HG03575 (cell line): ENCODE data around the gene RGS7BP.

Source experiments
- ATAC-seq: cut with Tn5 transposase; IDR thresholded peaks from one replicate; pipeline ENCODE4 v1.9.1; 2021; ENCODE audit not compliant: unreplicated experiment, insufficient number of reproducible peaks, low FRiP score; ENCODE audit errors: extremely low read depth

RGS7BP gene

DNA sequence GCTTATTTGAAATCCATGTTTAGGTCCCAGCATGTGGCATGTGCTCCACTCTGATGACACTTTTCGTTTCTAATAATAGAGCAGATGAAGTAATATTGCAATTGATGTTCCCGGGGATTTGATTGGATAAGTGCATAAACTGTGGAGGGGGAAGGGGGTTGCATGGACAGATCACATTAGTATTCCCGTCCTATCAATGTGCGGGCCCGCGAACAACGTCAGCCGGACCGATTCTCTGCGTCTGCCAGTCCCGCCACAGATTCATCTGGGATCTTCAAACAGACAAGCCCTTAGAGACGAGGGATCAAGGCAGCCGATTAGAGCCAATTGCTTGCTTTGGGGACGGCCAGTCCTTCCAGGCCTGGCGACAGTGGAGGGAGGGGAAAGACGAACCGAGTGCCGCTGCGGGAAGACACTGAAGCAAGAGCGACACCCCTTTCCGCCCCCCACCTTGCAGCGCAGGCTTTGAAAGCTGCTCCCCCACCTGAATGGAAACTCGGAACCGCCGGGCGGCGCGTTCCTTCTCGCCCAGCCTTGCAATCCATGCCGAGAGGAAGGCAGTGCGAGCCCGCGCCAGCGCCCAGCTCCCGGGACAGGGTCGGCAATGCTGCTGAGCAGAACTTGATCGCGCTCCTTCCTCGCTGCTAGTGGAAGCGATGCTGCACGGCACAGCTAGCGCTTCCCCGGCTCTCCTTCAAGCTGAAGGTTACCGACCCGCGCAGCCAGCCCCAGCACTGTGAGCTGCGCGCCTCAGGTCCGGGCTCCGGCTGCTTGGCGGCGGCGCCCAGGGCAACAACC, at the start of gene RGS7BP:
Gene RGS7BP (plus strand): TSS at position 247 of the 798 bp plus-strand sequence. CDS start 610 bp downstream, outside the sequence.
- no peak for ATAC-seq

DNA sequence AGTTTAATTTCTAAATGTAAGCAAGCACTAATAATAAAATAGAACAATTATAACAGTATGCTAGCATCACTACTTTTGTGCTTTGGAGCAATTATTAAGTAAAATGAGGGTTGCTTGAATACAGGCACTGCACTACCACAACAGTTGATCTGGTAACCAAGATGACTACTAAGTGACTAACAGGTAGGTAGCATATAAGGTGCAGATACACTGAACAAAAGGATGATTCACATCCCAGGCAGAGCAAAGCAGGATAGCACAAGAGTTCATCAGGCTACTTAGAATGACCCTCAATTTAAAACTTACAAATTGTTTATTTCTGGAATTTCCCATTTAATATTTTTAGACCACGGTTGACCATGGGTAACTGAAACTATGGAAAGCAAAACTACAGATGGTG, 48.0 kb upstream of the RGS7BP start:
- ATAC-seq, result no peak

DNA sequence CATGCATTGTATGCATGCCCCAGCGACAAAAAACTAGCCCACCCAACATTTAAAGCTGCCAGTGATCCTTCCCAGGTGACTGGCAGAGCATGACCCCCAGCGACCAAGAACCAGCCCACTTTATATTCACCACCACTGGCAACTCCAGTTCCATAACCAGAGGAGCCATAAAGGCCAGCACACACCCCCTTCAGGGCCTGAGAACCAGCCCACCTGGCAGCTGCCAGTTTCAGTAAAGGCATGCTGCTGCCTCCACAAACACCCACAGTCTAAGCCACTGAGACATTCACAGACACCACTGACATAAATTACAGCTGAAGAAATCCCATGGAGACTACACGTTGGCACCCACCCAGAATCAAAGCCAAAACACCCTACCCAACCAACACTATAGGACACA, 46.9 kb upstream of the RGS7BP start:
- ATAC-seq, result no peak

DNA sequence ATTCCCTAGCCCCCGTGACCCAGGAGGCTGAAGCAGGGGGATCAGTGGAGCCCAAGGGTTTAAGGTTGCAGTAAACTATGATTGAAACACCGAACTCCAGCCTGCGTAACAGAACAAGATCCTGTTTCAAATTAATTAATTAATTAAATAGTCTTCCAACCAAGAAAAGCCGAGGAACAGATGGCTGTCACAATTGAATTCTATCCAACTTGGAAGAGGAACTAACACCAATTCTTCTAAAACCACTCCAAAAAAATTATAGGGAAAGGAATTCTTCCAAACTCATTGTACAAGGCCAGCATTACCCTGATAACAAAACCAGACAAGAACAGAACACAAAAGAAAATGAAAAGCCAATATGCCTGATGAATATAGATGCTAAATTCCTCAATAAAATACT, 43.4 kb upstream of the RGS7BP start:
- ATAC-seq, result no peak

DNA sequence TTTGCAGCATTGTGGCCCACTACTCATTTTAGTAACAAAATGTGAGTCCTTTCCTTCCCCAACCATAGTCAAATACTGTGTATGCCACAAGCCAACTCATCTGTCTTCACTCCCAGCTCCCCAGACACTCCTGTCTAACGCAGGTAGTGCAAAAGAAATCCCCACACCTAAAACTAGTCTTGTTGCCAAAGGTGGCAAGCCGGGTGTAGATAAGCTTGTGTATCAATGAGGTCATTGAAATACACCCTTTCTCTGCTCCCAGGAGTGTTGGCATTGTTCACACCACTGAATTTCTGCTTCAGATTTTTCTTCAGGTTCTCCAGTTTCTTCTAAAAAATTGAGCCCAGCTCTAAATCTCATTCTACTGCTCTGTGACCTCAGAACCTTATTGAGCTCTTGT, 19.7 kb upstream of the RGS7BP start:
- ATAC-seq, result no peak

DNA sequence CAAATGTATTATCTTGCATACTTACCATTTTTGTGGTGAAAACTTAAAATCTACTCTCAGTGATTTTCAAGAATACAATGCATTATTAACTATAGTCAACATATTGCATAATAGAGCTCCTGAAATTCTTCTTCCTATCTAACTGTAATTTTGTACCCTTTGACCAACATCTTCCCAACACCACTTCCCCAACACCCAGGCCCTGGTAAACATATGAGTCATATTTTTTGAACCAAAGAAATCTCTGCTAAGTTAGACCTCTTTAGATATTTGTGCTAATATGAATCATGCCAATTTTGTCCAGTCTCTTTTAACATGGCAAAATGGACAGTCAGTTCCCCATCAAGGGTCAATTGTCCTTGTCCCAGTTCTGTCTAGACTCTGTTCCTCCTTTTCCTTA, 18.5 kb upstream of the RGS7BP start:
- no peak for ATAC-seq

DNA sequence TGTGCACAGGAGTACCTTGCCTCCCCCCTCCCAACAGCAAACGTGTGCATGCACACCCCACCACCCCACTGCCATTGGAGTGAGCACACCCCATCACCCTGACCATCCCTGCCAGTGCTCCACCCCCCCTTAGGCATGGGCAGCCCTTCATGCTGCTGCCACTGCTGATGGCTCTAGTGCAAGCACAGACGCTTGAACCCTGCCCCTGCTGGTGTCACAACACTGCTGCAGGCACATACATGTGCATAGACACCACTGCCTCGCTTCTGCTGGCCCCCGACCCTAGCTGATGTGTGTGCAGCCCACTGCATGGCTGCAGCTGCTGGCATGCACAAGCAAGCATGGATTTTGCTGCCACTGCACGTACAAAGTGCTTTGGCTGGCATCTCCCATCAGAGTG, 16.0 kb upstream of the RGS7BP start:
- no peak for ATAC-seq

DNA sequence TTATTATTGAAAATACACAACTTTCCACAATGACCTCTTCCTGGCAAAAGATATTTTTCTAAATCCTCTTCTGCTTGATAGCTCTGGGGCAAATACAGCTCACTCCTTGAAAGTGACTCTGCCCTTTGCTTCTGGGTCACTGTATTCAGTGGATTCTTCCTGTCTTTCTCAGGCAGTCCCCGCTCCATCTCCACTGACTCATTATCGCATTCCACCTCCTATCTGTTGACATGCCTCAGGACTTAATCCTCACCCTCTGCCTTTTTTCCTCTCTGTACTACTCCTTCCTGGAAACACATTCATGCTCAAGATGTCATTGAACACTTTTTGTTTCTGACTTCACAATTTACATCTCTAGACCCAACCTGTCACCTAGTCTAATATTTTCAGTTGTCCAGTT, 8.4 kb upstream of the RGS7BP start:
- no peak for ATAC-seq

DNA sequence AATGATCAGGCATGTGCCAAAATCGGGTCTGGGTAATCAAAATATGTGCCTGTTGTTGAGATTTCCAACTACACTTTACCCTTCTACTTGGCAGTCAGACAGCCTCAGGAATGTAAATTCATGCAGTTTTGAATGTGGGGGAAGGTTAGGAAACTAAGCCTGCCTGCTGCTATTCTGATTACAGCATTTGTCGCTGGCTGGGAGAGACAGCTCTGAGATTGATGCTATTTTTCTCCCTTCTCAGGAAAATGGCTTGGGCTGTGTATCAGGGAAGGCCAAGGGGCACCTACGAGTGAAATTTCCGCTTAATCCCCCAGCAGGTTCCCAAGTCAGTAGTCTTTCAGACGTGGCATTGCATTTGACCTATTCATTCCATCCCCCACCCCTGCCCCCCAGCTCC, 3.6 kb upstream of the RGS7BP start:
- ATAC-seq, result no peak

DNA sequence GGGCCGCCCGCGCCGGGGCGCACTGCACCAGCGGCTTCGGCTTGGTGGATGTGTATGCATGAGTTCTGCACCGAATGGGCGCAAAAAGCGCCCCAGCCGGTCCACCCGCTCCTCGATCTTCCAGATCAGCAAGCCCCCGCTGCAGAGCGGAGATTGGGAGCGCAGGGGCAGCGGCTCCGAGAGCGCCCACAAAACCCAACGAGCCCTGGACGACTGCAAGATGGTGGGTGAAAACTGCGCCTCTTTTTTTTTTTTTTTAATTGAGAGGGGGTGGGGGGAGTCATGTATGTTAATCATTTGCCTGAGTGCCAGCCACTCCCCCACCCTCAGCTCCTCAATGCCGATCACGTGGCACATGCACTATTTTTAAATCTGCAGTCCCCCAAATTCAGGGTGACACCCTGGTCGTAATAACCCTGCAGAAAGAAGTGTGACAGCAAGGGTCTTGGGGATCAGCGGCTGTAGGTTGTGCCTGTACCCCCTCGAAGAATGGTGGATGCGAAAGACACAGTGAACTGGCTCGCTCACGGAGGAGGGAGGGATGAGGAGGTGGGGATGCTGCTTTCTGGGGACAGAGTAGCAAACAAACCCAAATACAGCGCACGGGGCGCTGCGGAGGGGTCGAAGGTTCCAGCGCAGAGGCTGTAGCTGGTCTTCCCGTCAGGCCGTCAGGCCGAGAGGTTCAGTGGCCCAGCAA, 900 bp downstream of the RGS7BP start:
- ATAC-seq, result no peak

DNA sequence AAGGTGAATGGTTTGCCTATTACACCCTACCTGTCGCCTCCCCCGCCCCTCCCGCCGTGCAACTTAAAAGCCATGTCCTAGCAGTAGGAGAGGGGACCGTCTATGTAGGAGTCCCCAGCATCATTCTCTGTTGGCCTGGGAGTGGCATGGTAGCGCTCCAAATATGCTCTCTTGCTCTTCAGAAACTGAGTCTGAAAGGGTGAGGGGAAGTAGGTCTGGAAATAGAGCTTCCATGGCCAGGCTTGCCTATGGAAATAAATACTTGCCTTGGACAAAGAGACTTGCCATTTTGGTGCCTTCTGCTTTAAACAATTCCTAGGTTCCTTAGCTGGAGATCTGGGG, 1.4 kb downstream of the RGS7BP start:
- ATAC-seq, result no peak

DNA sequence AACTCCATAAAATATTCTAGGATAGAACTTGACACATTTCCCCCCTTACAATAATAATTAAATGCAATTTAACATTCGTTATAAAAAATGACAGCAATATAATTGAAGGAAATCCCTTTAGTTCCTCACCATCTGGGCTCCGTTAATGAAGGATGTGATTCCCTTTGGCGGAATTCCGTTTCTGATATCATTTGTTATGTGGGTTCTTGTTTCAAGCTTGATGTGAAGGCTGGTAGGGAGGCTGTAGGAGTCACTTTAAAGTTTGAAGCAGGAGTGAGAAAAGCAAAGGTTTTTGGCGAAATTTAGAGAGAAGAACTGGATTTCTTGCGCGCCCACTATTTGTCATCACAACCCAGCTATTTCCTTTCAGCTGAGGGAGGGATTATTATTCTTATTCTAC, 4.0 kb downstream of the RGS7BP start:
- ATAC-seq, result no peak

DNA sequence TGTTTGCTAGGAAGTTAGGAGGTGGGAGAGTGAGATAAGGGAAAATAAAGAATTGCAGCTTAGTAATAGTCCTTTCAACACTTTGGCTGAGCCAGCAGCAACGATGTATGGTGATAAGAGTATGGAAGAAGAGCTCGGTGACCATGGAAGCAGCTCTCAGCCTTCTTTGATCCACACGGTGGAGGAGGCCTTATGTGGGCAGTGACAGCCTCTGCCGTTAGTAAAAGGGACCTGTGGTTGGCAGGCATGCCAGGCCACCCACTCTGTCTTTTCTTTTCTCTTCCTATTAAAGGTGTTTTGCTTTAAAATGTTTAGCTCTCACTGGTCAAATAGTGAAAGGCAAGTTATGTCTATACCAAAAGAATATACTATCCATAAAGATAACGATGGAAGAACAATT, 7.7 kb downstream of the RGS7BP start:
- no peak for ATAC-seq

DNA sequence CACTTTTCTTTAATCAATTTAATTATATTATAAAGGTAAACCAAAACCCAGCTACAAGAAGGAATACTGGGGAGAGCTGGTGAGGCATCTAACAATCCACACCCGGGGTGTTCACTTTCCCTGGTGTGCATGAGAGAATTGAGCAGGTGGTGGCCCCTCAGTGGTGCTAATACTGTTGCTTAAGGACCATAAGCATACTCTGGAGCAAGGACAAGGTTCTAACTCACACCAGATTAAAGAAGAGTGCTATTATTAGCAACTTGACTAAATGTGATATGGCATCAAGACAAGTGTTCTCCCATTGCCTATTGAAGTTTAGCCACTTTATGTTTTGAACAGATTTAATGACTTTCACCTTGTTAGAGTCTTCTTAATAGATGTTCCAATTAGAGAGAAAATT, 8.8 kb downstream of the RGS7BP start:
- ATAC-seq, result no peak

DNA sequence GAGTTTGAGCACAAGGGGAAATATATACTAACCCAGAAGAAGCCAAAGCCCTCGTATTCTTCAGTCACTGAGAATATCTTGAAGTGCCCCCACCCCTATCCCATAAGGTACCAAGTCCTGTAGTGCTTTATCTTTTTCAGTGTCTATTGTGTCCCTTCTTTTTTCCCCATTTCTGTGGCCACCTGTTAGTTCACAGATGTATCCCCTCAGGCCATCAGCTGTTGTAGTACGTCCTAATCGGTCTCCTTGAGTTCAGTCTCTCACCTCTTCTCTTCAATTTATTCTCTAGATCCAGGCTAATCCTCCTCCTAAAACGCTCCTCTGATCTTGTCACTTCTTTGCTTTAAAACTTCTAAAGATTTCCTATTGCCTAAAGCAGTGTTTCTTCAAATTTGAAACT, 10.4 kb downstream of the RGS7BP start:
- no peak for ATAC-seq

DNA sequence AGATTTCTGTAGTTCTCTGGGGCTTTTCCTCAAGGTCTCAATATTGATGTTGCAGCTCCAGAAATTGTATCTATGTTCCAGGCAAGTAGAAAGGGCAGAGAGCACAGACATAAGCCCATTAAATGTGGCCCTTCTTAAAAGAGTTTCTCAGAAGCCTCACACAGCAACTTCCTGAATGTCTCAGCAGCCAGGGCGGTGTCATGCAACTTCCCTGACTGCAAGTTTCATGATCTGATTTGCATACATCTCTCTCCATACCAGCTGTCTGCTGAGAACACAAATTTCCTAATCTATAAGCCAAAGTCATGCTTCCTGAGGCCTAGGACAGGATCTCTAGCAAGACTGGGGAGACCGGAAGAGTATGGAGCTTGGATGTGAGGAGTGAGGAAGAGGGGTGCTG, 13.0 kb downstream of the RGS7BP start:
- ATAC-seq, result no peak

DNA sequence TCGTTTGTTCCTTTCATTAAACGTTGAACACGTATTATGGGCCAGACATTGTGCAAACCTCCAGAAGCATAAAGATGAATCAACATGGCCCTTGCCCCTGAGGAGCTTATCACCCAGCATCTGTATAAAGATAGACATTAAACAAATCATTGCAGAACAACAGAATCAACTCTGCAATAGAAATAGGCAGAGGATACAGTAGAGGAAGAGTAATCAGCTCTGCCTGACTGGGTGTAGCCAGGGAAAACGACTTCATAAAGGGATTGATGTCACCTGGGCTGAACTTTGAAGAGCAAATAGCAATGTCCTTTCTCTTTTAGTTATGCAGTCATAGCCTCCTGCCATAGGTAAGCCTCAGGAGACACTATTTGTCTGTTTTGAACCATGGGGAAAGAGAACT, 13.4 kb downstream of the RGS7BP start:
- ATAC-seq, result no peak

DNA sequence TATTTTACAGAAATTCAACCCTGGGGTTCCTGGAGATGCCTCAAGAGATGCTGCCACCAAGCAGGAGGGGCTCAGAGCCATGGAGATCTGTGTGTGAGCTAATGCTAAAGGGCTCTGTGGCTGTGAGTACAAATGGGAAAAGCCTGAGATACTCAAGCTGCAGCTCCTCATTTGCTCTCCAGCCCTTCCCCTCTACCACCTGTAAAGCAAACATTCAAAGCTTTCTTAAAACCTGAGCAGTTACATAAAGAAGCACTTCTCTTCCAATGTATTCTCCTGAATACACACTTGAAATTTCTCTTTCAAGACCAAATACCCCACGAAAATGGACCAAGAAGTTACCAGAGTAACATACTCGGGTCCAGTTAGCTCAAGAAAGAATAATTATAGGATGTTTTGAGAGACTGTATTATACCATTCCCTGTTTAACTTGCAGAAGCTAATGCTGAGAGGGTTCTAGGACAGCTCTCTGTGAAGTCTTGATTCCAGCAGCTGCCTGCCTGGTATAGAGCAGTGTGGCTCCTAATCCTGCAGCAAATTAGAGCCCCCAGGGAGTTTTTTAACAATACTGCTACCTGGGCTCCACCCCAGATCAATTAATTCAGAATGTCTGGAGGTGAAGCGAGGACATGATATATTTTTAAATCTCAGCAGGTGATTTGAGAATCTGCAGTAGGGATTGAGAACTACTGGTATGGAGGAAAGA, 21.1 kb downstream of the RGS7BP start:
- ATAC-seq, result no peak

DNA sequence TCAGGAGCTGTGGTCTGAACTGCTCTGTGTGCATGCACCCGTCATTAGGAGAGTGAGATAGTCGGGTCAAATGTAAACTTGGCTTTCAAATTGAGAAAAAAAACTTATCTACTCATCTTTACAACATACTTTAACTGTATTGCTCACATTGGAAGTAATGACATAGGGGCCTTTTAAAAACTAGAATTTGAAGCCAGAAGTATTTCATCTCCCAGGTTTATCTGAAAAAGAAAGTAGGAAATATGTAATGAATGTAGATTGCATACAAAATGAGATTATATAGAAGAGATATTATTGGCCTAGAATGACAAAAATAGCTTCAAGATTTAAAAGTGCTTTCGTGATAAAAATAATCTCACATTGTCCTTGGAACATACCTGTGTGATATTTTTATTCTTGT, 24.3 kb downstream of the RGS7BP start:
- no peak for ATAC-seq

DNA sequence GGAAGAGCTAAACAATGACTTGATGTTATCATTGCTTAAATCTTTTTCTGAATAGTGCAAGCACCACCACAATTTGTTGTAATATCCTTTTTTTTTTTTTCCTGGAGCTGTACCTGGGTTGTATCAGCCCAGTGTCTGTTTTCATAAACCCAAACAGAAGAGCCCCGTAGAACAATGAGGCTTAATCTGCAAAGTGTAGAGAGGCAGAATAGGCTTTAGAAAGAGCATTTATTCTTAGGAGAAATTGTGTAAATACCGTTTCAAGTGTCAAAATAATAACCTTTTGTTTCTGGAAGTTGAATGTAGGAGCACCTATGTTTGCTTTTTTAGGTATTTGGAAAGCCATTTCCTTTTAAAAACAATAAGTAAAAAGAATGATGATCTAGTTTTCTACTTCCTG, 26.4 kb downstream of the RGS7BP start:
- ATAC-seq, result no peak
